UCSD-AML1 (cell line): ENCODE results near the gene SH3BGR.

Experiments used
- DNase-seq: peaks from one replicate; lab custom pipeline; 2025; ENCODE audit not compliant: unreplicated experiment; lab: John Stamatoyannopoulos, UW

The SH3BGR gene

GRCh38 chr21:39511102-39511501 lies 59.3 kb downstream of the SH3BGR start:
- DNase-seq = no peak

- DNase-seq = no peak
Measured at GRCh38 chr21:39513735-39514134, 62.0 kb downstream of the SH3BGR start.

GRCh38 chr21:39515684-39516472 lies 64.1 kb downstream of the SH3BGR start:
- DNase-seq = no peak

- DNase-seq = peak; percentile 29
Measured at GRCh38 chr21:39518055-39518846, 66.5 kb downstream of the SH3BGR start.

GRCh38 chr21:39518847-39519210 lies 67.1 kb downstream of the SH3BGR start:
- no peak for DNase-seq

GRCh38 chr21:39519835-39520234 lies 68.1 kb downstream of the SH3BGR start:
- DNase-seq = no peak

GRCh38 chr21:39523399-39523798 lies 71.6 kb downstream of the SH3BGR start:
- no peak for DNase-seq

- no peak for DNase-seq
Measured at GRCh38 chr21:39523915-39524314, 72.1 kb downstream of the SH3BGR start.

GRCh38 chr21:39525129-39525528 lies 73.4 kb downstream of the SH3BGR start:
- no peak for DNase-seq

GRCh38 chr21:39525601-39526000 lies 73.8 kb downstream of the SH3BGR start:
- no peak for DNase-seq

GRCh38 chr21:39527067-39527595 lies 75.4 kb downstream of the SH3BGR start:
- DNase-seq = no peak

- DNase-seq = peak; percentile 30
Measured at GRCh38 chr21:39527664-39528381, 76.1 kb downstream of the SH3BGR start.

GRCh38 chr21:39529026-39529425 lies 77.3 kb downstream of the SH3BGR start:
- DNase-seq = peak; percentile 14

- no peak for DNase-seq
Measured at GRCh38 chr21:39531064-39531463, 79.3 kb downstream of the SH3BGR start.

- DNase-seq = no peak
Measured at GRCh38 chr21:39531840-39532239, 80.1 kb downstream of the SH3BGR start.

- DNase-seq = no peak
Measured at GRCh38 chr21:39533545-39534380, 82.0 kb downstream of the SH3BGR start.

- DNase-seq = no peak
Measured at GRCh38 chr21:39535646-39536437, 84.1 kb downstream of the SH3BGR start.

GRCh38 chr21:39536835-39537234 lies 85.1 kb downstream of the SH3BGR start:
- DNase-seq = no peak

GRCh38 chr21:39537571-39537970 lies 85.8 kb downstream of the SH3BGR start:
- DNase-seq = no peak
